Sigmoid colon (tissue), 7 donors: ENCODE data around the gene LHPP. TPM values are rescaled to one million over a fixed set of nuclear protein-coding genes. Genes with fewer than 3 reads are reported as not detected.

Experiments
- DNase-seq: peaks from one replicate; pipeline ENCODE4 v3.0.0-alpha.2; 2019
- H3K27ac ChIP-seq, 4 donors: fragments of 200-600 bp; sonication (generic); one replicate each; pipeline ENCODE4 v1.5.1; 2016 to 2019; ENCODE audit warnings: mild to moderate bottlenecking in 1 of 4
- H3K27me3 ChIP-seq, 3 donors: fragments of 200-600 bp; sonication (generic); one replicate each; pipeline ENCODE4 v1.5.1; 2019; ENCODE audit warnings: mild to moderate bottlenecking in 1 of 3
- H3K36me3 ChIP-seq, 4 donors: fragments of 200-600 bp; sonication (generic); one replicate each; pipeline ENCODE4 v1.5.1; 2016 to 2019
- H3K4me1 ChIP-seq, 4 donors: fragments of 200-600 bp; sonication (generic); one replicate each; pipeline ENCODE4 v1.5.1; 2017 to 2019
- H3K4me3 ChIP-seq, 4 donors: fragments of 200-600 bp; sonication (generic); one replicate each; pipeline ENCODE4 v1.5.1; 2017 to 2019; ENCODE audit warnings: mild to moderate bottlenecking in 2 of 4, moderate library complexity in 1 of 4
- H3K9me3 ChIP-seq, 4 donors: fragments of 200-600 bp in 3 of 4; sonication (generic) in 3 of 4; one replicate each; pipeline versions ENCODE4 v1.5.1 to v1.6.1; 2013 to 2019
- EP300 ChIP-seq, 4 donors: sonication (generic); formaldehyde crosslinking; IDR thresholded peaks; one replicate each; pipeline ENCODE4 v1.6.1; 2017; ENCODE audit warnings: antibody characterized with exemption in 4 of 4
- POLR2A ChIP-seq, 2 donors: fragments of 450-650 bp; IDR thresholded peaks; one replicate each; pipeline ENCODE4 v1.6.1; 2016; ENCODE audit warnings: antibody characterized with exemption in 2 of 2, mild to moderate bottlenecking in 2 of 2, moderate library complexity in 2 of 2
- POLR2AphosphoS5 ChIP-seq, 4 donors: sonication (generic); formaldehyde crosslinking; IDR thresholded peaks; one replicate each; pipeline ENCODE4 v1.6.1; 2017; ENCODE audit warnings: antibody characterized with exemption in 4 of 4
- WGBS, 2 donors: extraction: QIAGEN DNeasy Blood & Tissue Kit; methylation state at CpG; one replicate each; pipeline ENCODE4 v1.1.7; 2013; 5-methylcytosine and 5-hydroxymethylcytosine counted together
- intact Hi-C: fragments of 100-400 bp; cut with DNase I; formaldehyde crosslinking; loops from one replicate; pipeline ENCODE4 v1.15.1; 2023
- polyA plus RNA-seq, 3 donors: library from polyadenylated mRNA; stranded (reverse); fragments of 200-250 nt; gene quantifications; one replicate each; pipeline ENCODE4 v1.2.3, GENCODE V29; 2013
- total RNA-seq, 4 donors: library from RNA; depleted of rRNA; stranded (reverse); fragments of >200 nt; gene quantifications; one replicate each; pipeline ENCODE4 v1.1.0, GENCODE V29; 2016
- TF ChIP-seq, protein P1 (sequence below), 4 experiments: fragments of 450-650 bp in 3 of 4; fragments of 200-600 bp in 1 of 4; IDR thresholded peaks; one replicate each; pipeline ENCODE4 v1.5.1; 2016 to 2019; ENCODE audit warnings: antibody characterized with exemption in 4 of 4, mild to moderate bottlenecking in 3 of 4, moderate library complexity in 2 of 4
- donor health status: healthy with polysubstance abuse.
- donor health status: Bipolar disorder and iron deficiency.
- donor health status: healthy.

The LHPP gene
- total and polyA plus RNA-seq, 7 donors, result 17.1 to 35.7 (median 20.6) TPM

DNA sequence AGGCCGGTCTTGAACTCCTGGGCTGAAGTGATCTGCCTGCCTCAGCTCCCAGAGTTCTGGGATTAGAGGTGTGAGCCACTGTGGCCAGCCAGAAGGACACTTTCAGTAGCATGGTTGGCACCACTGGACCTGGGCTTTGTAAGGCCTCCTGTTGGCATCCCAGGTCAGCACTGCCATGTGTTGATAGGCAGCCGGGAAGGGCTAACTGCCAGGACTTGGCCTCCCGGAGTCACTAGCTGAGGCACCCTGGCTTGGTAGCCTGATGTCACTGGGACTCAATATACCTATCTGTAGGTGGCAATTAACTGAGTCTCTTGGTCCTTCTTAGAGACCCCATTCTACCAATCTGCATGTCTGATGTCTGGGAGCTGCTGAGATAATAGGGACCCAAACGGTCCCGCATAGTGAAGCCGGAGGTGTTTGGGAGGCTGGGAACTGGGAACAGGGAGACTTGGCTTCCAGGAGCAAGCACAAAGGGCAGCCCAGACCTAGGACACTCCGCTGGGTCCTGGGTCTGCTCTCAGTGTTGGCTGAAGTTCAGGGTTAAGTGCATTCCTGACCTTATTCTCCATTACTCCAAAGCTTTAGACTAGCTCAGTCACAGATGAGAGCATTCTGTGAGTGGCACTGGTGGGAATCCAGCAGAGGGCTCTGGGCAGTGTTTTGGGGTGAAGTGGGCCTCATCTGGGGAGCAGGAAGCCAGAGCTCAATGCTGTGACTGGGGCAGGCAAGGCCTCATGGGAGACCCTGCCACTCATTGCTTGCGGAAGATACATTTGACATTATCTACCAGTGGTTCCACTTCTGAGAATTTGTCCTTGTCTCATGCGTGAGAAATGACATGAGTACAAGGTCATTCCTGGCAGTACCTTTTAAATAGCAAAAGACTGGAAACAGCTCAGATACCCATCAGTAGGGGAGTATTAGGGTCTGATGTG, 2.7 kb downstream of the LHPP start:
- peaks cover 0 to 32% (median 21%) of the 10 kb centered on the region in 4 donors for H3K4me1 ChIP-seq
- 84 to 92% methylated on average over 9 of the region's 9 CpGs for WGBS, 2 donors
- no peak for DNase-seq
- H3K36me3 ChIP-seq, result no peaks in the 10 kb centered on the region
- no peak overlapping the region for H3K27ac ChIP-seq
- TF ChIP-seq POLR2A (IDR thresholded peaks at IDR 0.05), result no peak
- TF ChIP-seq, protein P1, sequence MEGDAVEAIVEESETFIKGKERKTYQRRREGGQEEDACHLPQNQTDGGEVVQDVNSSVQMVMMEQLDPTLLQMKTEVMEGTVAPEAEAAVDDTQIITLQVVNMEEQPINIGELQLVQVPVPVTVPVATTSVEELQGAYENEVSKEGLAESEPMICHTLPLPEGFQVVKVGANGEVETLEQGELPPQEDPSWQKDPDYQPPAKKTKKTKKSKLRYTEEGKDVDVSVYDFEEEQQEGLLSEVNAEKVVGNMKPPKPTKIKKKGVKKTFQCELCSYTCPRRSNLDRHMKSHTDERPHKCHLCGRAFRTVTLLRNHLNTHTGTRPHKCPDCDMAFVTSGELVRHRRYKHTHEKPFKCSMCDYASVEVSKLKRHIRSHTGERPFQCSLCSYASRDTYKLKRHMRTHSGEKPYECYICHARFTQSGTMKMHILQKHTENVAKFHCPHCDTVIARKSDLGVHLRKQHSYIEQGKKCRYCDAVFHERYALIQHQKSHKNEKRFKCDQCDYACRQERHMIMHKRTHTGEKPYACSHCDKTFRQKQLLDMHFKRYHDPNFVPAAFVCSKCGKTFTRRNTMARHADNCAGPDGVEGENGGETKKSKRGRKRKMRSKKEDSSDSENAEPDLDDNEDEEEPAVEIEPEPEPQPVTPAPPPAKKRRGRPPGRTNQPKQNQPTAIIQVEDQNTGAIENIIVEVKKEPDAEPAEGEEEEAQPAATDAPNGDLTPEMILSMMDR (IDR thresholded peaks at IDR 0.05), result no peak
- TF ChIP-seq EP300 (IDR thresholded peaks at IDR 0.05), result no peak
- no peak for TF ChIP-seq POLR2AphosphoS5 (IDR thresholded peaks at IDR 0.05)
- H3K4me3 ChIP-seq, result no peak overlapping the region
- intact Hi-C loops, result loop anchor here (5.0 kb wide), 2 partner anchors 47 to 58 kb away; partner anchors contain the start of gene OAT
- H3K27me3 ChIP-seq, result no peaks in the 10 kb centered on the region
- H3K9me3 ChIP-seq, result no peaks in the 10 kb centered on the region

- no peak for TF ChIP-seq EP300 (IDR thresholded peaks at IDR 0.05)
- no peak for TF ChIP-seq POLR2AphosphoS5 (IDR thresholded peaks at IDR 0.05)
- TF ChIP-seq POLR2A (IDR thresholded peaks at IDR 0.05), result no peak
- TF ChIP-seq, protein P1 (IDR thresholded peaks at IDR 0.05), result no peak
- intact Hi-C loops, result no loop called here
- peaks cover 0 to 32% (median 21%) of the 10 kb centered on the region in 4 donors for H3K4me1 ChIP-seq
- H3K4me3 ChIP-seq, result no peak overlapping the region
- H3K9me3 ChIP-seq, result no peaks in the 10 kb centered on the region
- H3K27ac ChIP-seq, result no peak overlapping the region
- no peaks in the 10 kb centered on the region for H3K36me3 ChIP-seq
- no peak for DNase-seq
- WGBS, 2 donors, result 49 to 64% methylated on average over 17 of the region's 17 CpGs
- H3K27me3 ChIP-seq, result no peaks in the 10 kb centered on the region
Observed at GRCh38 chr10:124465003-124465776, 3.6 kb downstream of the LHPP start.

GRCh38 chr10:124465777-124466488, 4.3 kb downstream of the LHPP start:
- Histone ChIP-seq H3K27me3 (no peaks in the 10 kb centered on the region), H3K4me3 (no peak overlapping the region), H3K9me3 (no peaks in the 10 kb centered on the region), H3K4me1 (peaks cover 0 to 32% (median 21%) of the 10 kb centered on the region in 4 donors), H3K36me3 (no peaks in the 10 kb centered on the region), H3K27ac (no peak overlapping the region)
- TF ChIP-seq POLR2AphosphoS5 (IDR thresholded peaks at IDR 0.05) (no peak), POLR2A (IDR thresholded peaks at IDR 0.05) (no peak), EP300 (IDR thresholded peaks at IDR 0.05) (no peak)
- TF ChIP-seq, protein P1 (IDR thresholded peaks at IDR 0.05), result no peak
- intact Hi-C loops, result no loop called here
- no peak for DNase-seq
- 80 to 83% methylated on average over 9 of the region's 9 CpGs for WGBS, 2 donors

- Histone ChIP-seq H3K9me3 (no peaks in the 10 kb centered on the region), H3K4me3 (no peak overlapping the region), H3K27me3 (no peaks in the 10 kb centered on the region), H3K27ac (no peak overlapping the region), H3K4me1 (peaks cover 0 to 32% (median 19%) of the 10 kb centered on the region in 4 donors), H3K36me3 (no peaks in the 10 kb centered on the region)
- WGBS, 2 donors, result 94 to 95% methylated on average over 4 of the region's 4 CpGs
- intact Hi-C loops, result no loop called here
- no peak for DNase-seq
- TF ChIP-seq, protein P1 (IDR thresholded peaks at IDR 0.05), result no peak
- TF ChIP-seq EP300 (IDR thresholded peaks at IDR 0.05), result no peak
- no peak for TF ChIP-seq POLR2A (IDR thresholded peaks at IDR 0.05)
- no peak for TF ChIP-seq POLR2AphosphoS5 (IDR thresholded peaks at IDR 0.05)
Observed at GRCh38 chr10:124467165-124467564, 5.5 kb downstream of the LHPP start.
